Fibroblast of mammary gland (primary cell): Measurements from ENCODE around the gene ATXN7.

ENCODE experiments used
- DNase-seq: peaks from one replicate; pipeline ENCODE4 v3.0.0-alpha.2; 2010; ENCODE audit warnings: low read depth
- H3K4me3 ChIP-seq: 2 replicates; pipeline ENCODE4 v1.5.1; 2011; ENCODE audit warnings: low read depth, mild to moderate bottlenecking, low read length, moderate library complexity; ENCODE audit not compliant: control insufficient read depth
- TF ChIP-seq, protein P1 (sequence below): conservative IDR thresholded peaks from 2 replicates; pipeline ENCODE4 v1.5.1; 2011; ENCODE audit warnings: low read depth, low read length, inconsistent platforms; ENCODE audit not compliant: control insufficient read depth, insufficient read depth

ATXN7 gene

DNA sequence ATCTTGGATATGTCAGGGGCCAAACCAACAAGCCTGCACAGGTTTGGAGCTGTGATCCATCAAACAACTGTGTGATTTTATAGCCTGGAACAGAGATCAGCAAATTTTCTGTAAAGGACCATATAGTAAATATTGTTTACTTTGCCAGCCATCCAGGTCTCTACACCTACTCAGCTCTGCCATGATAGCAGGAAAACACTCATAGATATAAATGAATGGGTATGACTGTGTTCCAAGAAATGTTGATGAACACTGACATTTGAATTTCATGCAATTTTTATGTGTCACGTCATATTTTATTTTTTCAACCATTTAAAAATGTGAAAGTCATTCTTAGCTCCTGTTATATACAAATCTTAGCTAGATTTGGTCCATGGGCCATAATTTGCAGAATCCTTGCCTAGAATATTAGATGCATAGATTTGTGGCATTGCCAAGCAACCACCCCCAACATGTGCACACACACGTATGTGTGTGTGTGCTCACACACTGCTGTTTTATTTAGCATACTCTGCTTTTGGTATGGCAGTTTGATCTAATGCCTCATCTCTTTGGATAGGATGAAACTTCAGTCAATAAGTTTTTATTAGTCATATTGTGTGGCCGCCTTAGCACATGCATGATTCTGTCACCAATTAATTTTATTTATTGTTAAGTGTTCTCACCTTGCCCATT is 6.4 kb downstream of the ATXN7 start:
- TF ChIP-seq, protein P1, sequence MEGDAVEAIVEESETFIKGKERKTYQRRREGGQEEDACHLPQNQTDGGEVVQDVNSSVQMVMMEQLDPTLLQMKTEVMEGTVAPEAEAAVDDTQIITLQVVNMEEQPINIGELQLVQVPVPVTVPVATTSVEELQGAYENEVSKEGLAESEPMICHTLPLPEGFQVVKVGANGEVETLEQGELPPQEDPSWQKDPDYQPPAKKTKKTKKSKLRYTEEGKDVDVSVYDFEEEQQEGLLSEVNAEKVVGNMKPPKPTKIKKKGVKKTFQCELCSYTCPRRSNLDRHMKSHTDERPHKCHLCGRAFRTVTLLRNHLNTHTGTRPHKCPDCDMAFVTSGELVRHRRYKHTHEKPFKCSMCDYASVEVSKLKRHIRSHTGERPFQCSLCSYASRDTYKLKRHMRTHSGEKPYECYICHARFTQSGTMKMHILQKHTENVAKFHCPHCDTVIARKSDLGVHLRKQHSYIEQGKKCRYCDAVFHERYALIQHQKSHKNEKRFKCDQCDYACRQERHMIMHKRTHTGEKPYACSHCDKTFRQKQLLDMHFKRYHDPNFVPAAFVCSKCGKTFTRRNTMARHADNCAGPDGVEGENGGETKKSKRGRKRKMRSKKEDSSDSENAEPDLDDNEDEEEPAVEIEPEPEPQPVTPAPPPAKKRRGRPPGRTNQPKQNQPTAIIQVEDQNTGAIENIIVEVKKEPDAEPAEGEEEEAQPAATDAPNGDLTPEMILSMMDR = no peak
- DNase-seq = no peak
- no peak overlapping the region for H3K4me3 ChIP-seq

DNA sequence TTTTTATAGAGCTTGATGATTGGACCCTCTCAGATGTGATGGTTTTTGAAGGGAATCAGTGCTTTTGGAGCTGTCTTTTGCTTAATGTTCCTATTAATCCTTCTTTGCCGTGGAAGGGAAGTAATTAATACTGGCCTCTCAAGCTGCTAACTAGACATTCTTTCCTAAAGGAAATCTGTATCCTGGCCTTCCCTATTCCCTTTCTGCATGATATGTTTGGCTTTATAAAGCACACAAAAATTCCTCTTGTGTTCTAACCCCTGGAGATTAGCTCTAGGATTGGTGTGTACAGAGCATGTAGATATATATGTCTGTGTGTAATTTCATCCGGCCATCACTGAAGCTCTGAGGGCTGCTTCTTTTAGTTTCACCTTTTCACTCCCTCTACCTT is 6.9 kb downstream of the ATXN7 start:
- DNase-seq = no peak
- TF ChIP-seq, protein P1 = no peak
- no peak overlapping the region for H3K4me3 ChIP-seq

- no peak overlapping the region for H3K4me3 ChIP-seq
- DNase-seq = peak; percentile 87
- TF ChIP-seq, protein P1 = no peak
These were observed 8.7 kb downstream of the ATXN7 start for GRCh38 chr3:63872135-63872924.

DNA sequence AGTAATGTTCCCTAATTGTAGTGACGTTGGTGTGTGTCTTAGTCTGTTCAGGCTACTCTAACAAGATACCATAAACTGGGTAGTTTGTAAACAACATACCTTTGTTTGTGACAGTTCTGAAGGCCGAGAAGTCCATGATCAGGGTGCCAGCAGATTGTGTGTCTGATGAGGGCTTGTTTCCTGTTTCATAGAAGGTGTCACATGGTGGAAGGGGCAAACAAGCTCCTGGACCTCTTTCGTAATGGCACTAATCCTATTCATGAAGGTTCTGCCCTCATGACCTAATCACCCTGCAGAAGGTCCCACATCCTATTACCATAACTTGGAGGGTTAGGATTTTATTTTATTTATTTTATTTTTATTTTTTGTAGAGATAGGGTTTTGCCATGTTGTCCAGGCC is 11.1 kb downstream of the ATXN7 start:
- TF ChIP-seq, protein P1 = no peak
- DNase-seq = no peak

DNA sequence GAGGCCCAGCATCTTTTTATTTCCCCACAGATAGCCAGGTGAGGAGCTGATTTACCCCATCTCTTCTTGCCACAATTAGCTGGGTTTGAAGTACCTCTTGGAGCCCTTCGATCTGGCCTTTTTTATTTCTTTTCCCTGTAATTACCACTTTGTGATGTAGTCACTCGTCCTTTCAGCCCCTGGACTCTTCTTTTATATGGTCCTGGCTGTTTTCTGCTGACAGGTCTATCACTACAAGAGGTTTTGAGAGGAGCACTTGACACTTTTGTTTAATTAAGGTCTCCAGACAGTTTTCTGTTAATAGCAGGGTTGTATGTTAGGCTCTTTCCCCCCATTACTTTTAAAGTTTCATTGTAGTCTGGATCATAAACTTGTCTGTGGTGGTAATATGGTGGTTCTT is 11.8 kb downstream of the ATXN7 start:
- TF ChIP-seq, protein P1 = no peak
- DNase-seq = no peak
- H3K4me3 ChIP-seq = no peak overlapping the region

More for the DNA sequence above, 11.1 kb downstream of the ATXN7 start:
- no peak overlapping the region for H3K4me3 ChIP-seq

DNA sequence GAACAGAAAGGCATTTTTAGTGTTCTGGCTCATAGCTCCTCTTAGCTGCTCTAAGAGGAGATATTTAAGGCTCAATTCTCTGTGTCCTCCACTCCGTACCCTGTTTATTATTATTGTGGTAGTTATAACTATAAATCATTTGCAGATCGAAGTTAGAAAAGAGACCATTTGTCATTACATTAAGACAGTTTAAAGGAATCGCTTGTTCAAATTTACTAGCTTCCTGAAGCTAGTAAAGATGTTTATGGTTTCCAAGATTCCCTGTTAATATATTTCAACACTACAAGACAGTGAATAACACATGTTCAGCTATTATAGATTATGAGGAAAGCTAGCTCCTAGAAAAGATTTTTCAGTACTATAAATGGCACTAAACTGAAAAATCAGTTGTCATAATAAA is 12.6 kb downstream of the ATXN7 start:
- H3K4me3 ChIP-seq = no peak overlapping the region
- TF ChIP-seq, protein P1 = no peak
- DNase-seq = no peak
